NB4 (cell line): ENCODE data around the gene CARMIL1.

ENCODE experiments used
- DNase-seq: peaks from one replicate; pipeline ENCODE4 v3.0.0; 2010; ENCODE audit warnings: low read depth
- H3K4me3 ChIP-seq: one replicate; pipeline ENCODE4 v1.5.1; 2011; ENCODE audit warnings: mild to moderate bottlenecking, low read depth, low read length, moderate library complexity
- CTCF ChIP-seq: IDR thresholded peaks from one replicate; pipeline ENCODE4 v1.5.1; 2012; ENCODE audit warnings: low read depth, low read length
- MYC ChIP-seq: IDR thresholded peaks from 2 replicates; pipeline ENCODE4 v1.6.1; 2011; ENCODE audit warnings: low read depth, low read length
- POLR2A ChIP-seq: IDR thresholded peaks from 2 replicates; pipeline ENCODE4 v1.6.1; 2011; ENCODE audit warnings: mild to moderate bottlenecking; ENCODE audit not compliant: insufficient read length; ENCODE audit errors: extremely low read depth
- TF ChIP-seq, protein P1 (sequence below): IDR thresholded peaks from 2 replicates; pipeline ENCODE4 v1.6.1; 2011; ENCODE audit warnings: low read depth, low read length

The CARMIL1 gene

GRCh38 chr6:25404693-25405169 is 125.6 kb downstream of the CARMIL1 start:
- TF ChIP-seq CTCF = no peak
- no peak for TF ChIP-seq POLR2A
- TF ChIP-seq, protein P1, sequence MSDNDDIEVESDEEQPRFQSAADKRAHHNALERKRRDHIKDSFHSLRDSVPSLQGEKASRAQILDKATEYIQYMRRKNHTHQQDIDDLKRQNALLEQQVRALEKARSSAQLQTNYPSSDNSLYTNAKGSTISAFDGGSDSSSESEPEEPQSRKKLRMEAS = no peak
- no peak for TF ChIP-seq MYC
- DNase-seq = no peak
- no peak overlapping the region for H3K4me3 ChIP-seq

- TF ChIP-seq CTCF (no peak), MYC (no peak), POLR2A (no peak)
- TF ChIP-seq, protein P1 = no peak
- H3K4me3 ChIP-seq = no peak overlapping the region
- no peak for DNase-seq
Observed at GRCh38 chr6:25405442-25405841, 126.3 kb downstream of the CARMIL1 start.

GRCh38 chr6:25407431-25407830 is 128.3 kb downstream of the CARMIL1 start:
- no peak for TF ChIP-seq CTCF
- H3K4me3 ChIP-seq = no peak overlapping the region
- no peak for DNase-seq

- no peak for DNase-seq
- TF ChIP-seq MYC = no peak
- no peak for TF ChIP-seq CTCF
- no peak for TF ChIP-seq POLR2A
- TF ChIP-seq, protein P1 = no peak
- H3K4me3 ChIP-seq = no peak overlapping the region
Observed at GRCh38 chr6:25410102-25410501, 130.9 kb downstream of the CARMIL1 start.

DNA sequence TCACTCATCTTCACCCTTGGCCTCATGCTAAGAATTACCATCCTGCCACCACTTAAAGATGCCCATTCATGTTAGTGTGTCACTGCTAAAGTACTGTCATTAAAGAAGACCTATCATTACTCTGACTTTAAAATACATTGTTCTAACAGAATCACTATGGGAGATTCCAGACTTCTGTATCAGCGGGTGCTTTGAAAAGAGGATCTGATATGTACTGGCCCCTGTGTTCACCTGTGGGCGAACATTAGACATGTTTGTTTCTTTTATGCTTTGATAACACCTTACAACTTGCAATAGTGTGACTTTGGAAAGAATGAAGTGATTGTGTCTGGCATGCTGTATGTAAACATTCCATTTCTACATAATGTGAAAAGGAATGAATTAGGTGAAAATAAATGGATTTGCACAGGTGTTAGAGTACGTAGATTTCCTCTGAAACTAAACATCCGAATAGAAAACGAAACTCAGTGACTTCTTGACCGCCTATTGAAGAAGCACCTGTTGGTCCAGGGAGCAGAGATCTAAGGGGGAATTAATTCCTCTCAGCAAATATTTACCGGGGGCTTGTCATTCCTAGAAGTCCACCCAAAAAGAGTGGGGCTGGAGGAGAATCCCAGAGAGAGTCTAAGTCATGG is 132.3 kb downstream of the CARMIL1 start:
- H3K4me3 ChIP-seq = no peak overlapping the region
- no peak for DNase-seq
- no peak for TF ChIP-seq CTCF
- TF ChIP-seq POLR2A = no peak
- no peak for TF ChIP-seq MYC
- TF ChIP-seq, protein P1 = no peak
